H1 (cell line): ENCODE data around the gene LARP6.

Experiments
- ATF3 ChIP-seq: IDR thresholded peaks from 2 replicates; pipeline ENCODE4 v1.6.1; 2011; ENCODE audit warnings: low read depth, mild to moderate bottlenecking, low read length; ENCODE audit not compliant: insufficient read depth
- CTCF ChIP-seq, 3 experiments: IDR thresholded peaks; 1 replicate in 2 of 3; 2 replicates in 1 of 3; pipeline versions ENCODE4 v1.5.1 to v1.6.1; 2011; ENCODE audit warnings: low read length in 3 of 3, mild to moderate bottlenecking in 3 of 3, inconsistent platforms in 2 of 3, low read depth in 1 of 3, moderate library complexity in 1 of 3; ENCODE audit not compliant: insufficient read depth in 1 of 3; ENCODE audit errors: control extremely low read depth in 1 of 3
- EGR1 ChIP-seq: IDR thresholded peaks from 2 replicates; pipeline ENCODE4 v1.6.1; 2011; ENCODE audit warnings: low read depth, low read length, borderline replicate concordance
- EP300 ChIP-seq, 2 experiments: IDR thresholded peaks; 1 replicate in 1 of 2; 2 replicates in 1 of 2; pipeline ENCODE4 v1.6.1; 2011 to 2012; ENCODE audit warnings: low read depth in 2 of 2, low read length in 2 of 2, mild to moderate bottlenecking in 2 of 2, borderline replicate concordance in 1 of 2, inconsistent platforms in 1 of 2, moderate library complexity in 1 of 2
- RAD21 ChIP-seq, 2 experiments: IDR thresholded peaks in 1 of 2; conservative IDR thresholded peaks in 1 of 2; 2 replicates each; pipeline ENCODE4 v1.6.1; 2011; ENCODE audit warnings: low read depth in 2 of 2, low read length in 2 of 2, improper control_type of control experiment in 1 of 2, inconsistent platforms in 1 of 2, mild to moderate bottlenecking in 1 of 2, moderate library complexity in 1 of 2

- TF ChIP-seq RAD21 (IDR thresholded peaks at IDR 0.05 in 1 of 2, conservative IDR thresholded peaks at IDR 0.05 in 1 of 2; ENCODE audit: low read depth in 2 of 2, low read length in 2 of 2): no peak
- no peak for TF ChIP-seq EGR1
- TF ChIP-seq CTCF (IDR thresholded peaks at IDR 0.05; ENCODE audit: control extremely low read depth in 1 of 3, insufficient read depth in 1 of 3, low read depth in 1 of 3, low read length in 3 of 3): no peak
- TF ChIP-seq ATF3: no peak
- no peak for TF ChIP-seq EP300 (IDR thresholded peaks at IDR 0.05; ENCODE audit: borderline replicate concordance in 1 of 2, low read depth in 2 of 2, low read length in 2 of 2)
These were observed 72.7 kb downstream of the LARP6 start for GRCh38 chr15:70781236-70781635.
